Measurements from ENCODE around the gene ZBED3. TPM values are rescaled to one million over a fixed set of nuclear protein-coding genes. Genes with fewer than 3 reads are reported as not detected.

The ZBED3 gene
- total and polyA plus RNA-seq, 2 of the 8 experiments (the other 6 are each of a cell fraction or from before 2014, with no cell fraction given): 7.9 to 9.4 TPM

DNA sequence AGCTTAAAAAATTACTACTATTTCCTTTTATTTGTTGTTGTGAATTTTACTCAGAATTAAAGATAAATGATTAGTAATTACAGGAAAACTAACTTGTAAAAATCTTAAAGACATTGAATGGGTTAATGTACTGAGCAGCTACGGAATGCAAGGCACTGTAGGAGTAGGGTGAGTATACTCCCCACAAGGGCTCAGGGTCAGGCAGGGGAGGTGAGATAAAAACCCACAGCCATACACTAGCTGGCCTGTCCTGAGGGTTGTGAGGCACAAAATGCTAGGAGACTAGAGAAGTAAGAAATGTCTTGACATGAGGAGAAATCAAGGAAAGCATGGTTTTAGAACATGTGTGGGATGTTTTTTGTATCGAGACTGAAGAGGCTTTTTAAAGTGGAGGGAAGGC, 13.4 kb downstream of the ZBED3 start:
- Histone ChIP-seq H3K9ac (replicated peaks in 1 of 4; ENCODE audit: extremely low read depth in 1 of 4, low read depth in 3 of 4, low read length in 3 of 4) (no peak overlapping the region; a peak in 1 of 7 replicates), H2BK5ac (ENCODE audit: low read depth, low read length) (no peak overlapping the region), H3K79me1 (ENCODE audit: low read depth, low read length) (no peaks in the 10 kb centered on the region), H3K9me3 (ENCODE audit: insufficient read depth in 2 of 2, low read depth in 1 of 2, low read length in 1 of 2) (no peaks in the 10 kb centered on the region), H3K18ac (ENCODE audit: extremely low read depth, low read length) (no peak overlapping the region), H3K56ac (replicated peaks; ENCODE audit: insufficient read length, low read depth, low read length) (no peak overlapping the region), H2BK120ac (replicated peaks; ENCODE audit: low read depth, low read length) (no peak overlapping the region), H4K5ac (ENCODE audit: insufficient read length, low read depth, low read length) (no peak overlapping the region), H3K79me2 (ENCODE audit: control insufficient read depth in 1 of 2, insufficient read depth in 2 of 2, low read length in 2 of 2) (no peaks in the 10 kb centered on the region), H3K4ac (replicated peaks; ENCODE audit: insufficient read length, low read depth, low read length) (no peak overlapping the region), H4K91ac (replicated peaks; ENCODE audit: insufficient read length, low read length) (no peak overlapping the region), H2BK20ac (ENCODE audit: low read length) (no peak overlapping the region), H4K20me1 (replicated peaks in 1 of 2; ENCODE audit: control insufficient read depth in 1 of 2, insufficient read depth in 2 of 2, low read length in 2 of 2) (no peaks in the 10 kb centered on the region), H3K36me3 (ENCODE audit: control insufficient read depth in 2 of 4, insufficient read depth in 4 of 4, low read length in 3 of 4) (no peaks in the 10 kb centered on the region), H3K4me3 (ENCODE audit: extremely low read depth in 1 of 4, insufficient read depth in 2 of 4, low read depth in 3 of 4, low read length in 4 of 4) (no peak overlapping the region), H3K23ac (ENCODE audit: insufficient read length) (no peak overlapping the region), H3K4me1 (replicated peaks in 1 of 4; ENCODE audit: control insufficient read depth in 3 of 4, insufficient read depth in 4 of 4, low read length in 3 of 4) (no peaks in the 10 kb centered on the region; a peak in 2 of 7 replicates), H3K27ac (ENCODE audit: low read depth, low read length) (no peak overlapping the region), H2BK12ac (ENCODE audit: low read depth, low read length) (no peak overlapping the region), H4K8ac (ENCODE audit: extremely low read depth, insufficient read depth, low read length) (no peak overlapping the region), H3K27me3 (replicated peaks in 1 of 4; ENCODE audit: control insufficient read depth in 3 of 4, extremely low read depth in 1 of 4, insufficient read depth in 3 of 4, low read length in 3 of 4) (peaks cover 0 to 4% (median 2%) of the 10 kb centered on the region in 4 experiments; a peak in 2 of 7 replicates), H2AK5ac (ENCODE audit: low read depth, low read length) (no peak overlapping the region), H2BK15ac (ENCODE audit: low read length) (no peak overlapping the region), H3K23me2 (ENCODE audit: low read depth, low read length) (peaks cover 4% of the 10 kb centered on the region; the same call in 1 of the 2 replicates), H2AFZ (ENCODE audit: low read length) (no peak overlapping the region), H3K4me2 (ENCODE audit: insufficient read depth in 1 of 2, low read depth in 2 of 2, low read length in 2 of 2) (no peak overlapping the region), H3K14ac (ENCODE audit: insufficient read length) (no peak overlapping the region)
- 86% methylated on average over 2 of the region's 2 CpGs; no CpG with 5 or more reads in 1 of the 2 experiments for WGBS, 2 experiments (ENCODE audit: extremely low coverage in 1 of 2, insufficient coverage in 1 of 2, insufficient read length in 1 of 2, insufficient replicate concordance in 2 of 2, low coverage in 1 of 2, low lambda C conversion rate in 2 of 2, missing lambda C conversion rate in 1 of 2)
- FAIRE-seq (no peak), DNase-seq (ENCODE audit: low read depth in 1 of 2, low spot score in 2 of 2) (no peak)
- POLR2A ChIA-PET (ENCODE audit: partially characterized antibody): interaction anchor here (1.0 to 2.0 kb wide), 4 partner anchors 9 to 84 kb away, joined by 3 to 8 read pairs (median 4); partner anchors contain the start of gene ZBED3
- CTCF ChIA-PET (ENCODE audit: partially characterized antibody): no interaction called here
- TF ChIP-seq CBX8 (IDR thresholded peaks at IDR 0.05; ENCODE audit: borderline replicate concordance, low read depth, low read length): no peak
- TF ChIP-seq TEAD4 (IDR thresholded peaks at IDR 0.05; ENCODE audit: low read depth, low read length): no peak
